SK-N-SH (cell line): ENCODE data around the gene NTHL1. TPM values are rescaled to one million over a fixed set of nuclear protein-coding genes. Genes with fewer than 3 reads are reported as not detected.

Experiments
- CTCF ChIA-PET: fragments of 300-600, 350-600 bp; formaldehyde crosslinking; extraction: SDS; loops from one replicate; lab custom pipeline; 2021; lab: Yijun Ruan, JAX
- POLR2A ChIA-PET: fragments of 350-600 bp; sonication (Branson Sonifier 250); formaldehyde crosslinking; extraction: SDS; loops from one replicate; lab custom pipeline; 2020; ENCODE audit warnings: antibody characterized with exemption, inconsistent platforms; lab: Yijun Ruan, JAX
- DNase-seq: peaks from one replicate; pipeline ENCODE4 v3.0.0; 2012
- H2AFZ ChIP-seq: fragments of 200-600 bp; sonication (generic); 2 replicates; pipeline ENCODE4 v1.8.1; 2016; ENCODE audit warnings: antibody characterized with exemption, mild to moderate bottlenecking, low read depth
- H3F3A ChIP-seq: fragments of 200-600 bp; sonication (generic); replicated peaks from 2 replicates; pipeline ENCODE3; 2016; ENCODE audit warnings: antibody characterized with exemption, mild to moderate bottlenecking; ENCODE audit not compliant: insufficient read depth
- H3K27ac ChIP-seq, 2 experiments: fragments of 200-500 bp in 1 of 2; fragments of 200-600 bp in 1 of 2; sonication (Bioruptor generic) in 1 of 2; sonication (generic), shearing (Covaris generic) in 1 of 2; 2 replicates each; pipeline versions ENCODE4 v1.5.1 to v1.6.1; 2014 to 2016; ENCODE audit warnings: low read depth in 2 of 2, inconsistent platforms in 1 of 2, low read length in 1 of 2, mild to moderate bottlenecking in 1 of 2, mixed read lengths in 1 of 2
- H3K27me3 ChIP-seq: fragments of 200-600 bp; sonication (generic), shearing (Covaris generic); 2 replicates; pipeline ENCODE4 v1.6.1; 2016; ENCODE audit warnings: mixed run types; ENCODE audit not compliant: insufficient read depth
- H3K36me3 ChIP-seq, 2 experiments: fragments of 200-500 bp in 1 of 2; fragments of 200-600 bp in 1 of 2; sonication (Bioruptor generic) in 1 of 2; sonication (generic) in 1 of 2; replicated peaks in 1 of 2; 2 replicates each; pipeline versions ENCODE3 to v1.5.1; 2014 to 2016; ENCODE audit warnings: low read length in 1 of 2, mild to moderate bottlenecking in 1 of 2; ENCODE audit not compliant: insufficient read depth in 2 of 2, control insufficient read depth in 1 of 2
- H3K4me1 ChIP-seq, 2 experiments: fragments of 200-500 bp in 1 of 2; fragments of 200-600 bp in 1 of 2; sonication (Bioruptor generic) in 1 of 2; sonication (generic), shearing (Covaris generic) in 1 of 2; 2 replicates each; pipeline versions ENCODE4 v1.5.1 to v1.6.1; 2014 to 2016; ENCODE audit warnings: low read depth in 1 of 2, low read length in 1 of 2, mixed run types in 1 of 2; ENCODE audit not compliant: insufficient read depth in 2 of 2, control insufficient read depth in 1 of 2
- H3K4me2 ChIP-seq: fragments of 200-600 bp; sonication (generic), shearing (Covaris generic); 2 replicates; pipeline ENCODE4 v1.6.1; 2017; ENCODE audit warnings: mixed run types
- H3K4me3 ChIP-seq, 2 experiments: fragments of 200-500 bp in 1 of 2; fragments of 200-600 bp in 1 of 2; sonication (Bioruptor generic) in 1 of 2; sonication (generic), shearing (Covaris generic) in 1 of 2; 2 replicates each; pipeline versions ENCODE4 v1.5.1 to v1.8.1; 2014 to 2016; ENCODE audit warnings: low read depth in 2 of 2, inconsistent platforms in 1 of 2, low read length in 1 of 2, mild to moderate bottlenecking in 1 of 2, mixed read lengths in 1 of 2, moderate library complexity in 1 of 2
- H3K79me2 ChIP-seq: fragments of 200-600 bp; sonication (generic); 2 replicates; pipeline ENCODE4 v1.8.1; 2017; ENCODE audit warnings: mild to moderate bottlenecking; ENCODE audit not compliant: insufficient read depth
- H3K9ac ChIP-seq: fragments of 200-600 bp; sonication (generic); 2 replicates; pipeline ENCODE4 v1.6.1; 2017; ENCODE audit warnings: mixed run types
- H3K9me2 ChIP-seq: fragments of 200-600 bp; sonication (generic); 2 replicates; pipeline ENCODE4 v1.6.1; 2017; ENCODE audit warnings: mixed run types
- H3K9me3 ChIP-seq: fragments of 200-600 bp; sonication (generic); 2 replicates; pipeline ENCODE4 v1.6.1; 2017; ENCODE audit warnings: mixed run types, mild to moderate bottlenecking, moderate library complexity
- H4K20me1 ChIP-seq: fragments of 200-600 bp; sonication (generic); 2 replicates; pipeline ENCODE4 v1.6.1; 2017; ENCODE audit warnings: mild to moderate bottlenecking, mixed run types; ENCODE audit not compliant: insufficient read depth
- EP300 ChIP-seq, 2 experiments: IDR thresholded peaks; 2 replicates each; pipeline versions ENCODE4 v1.4.0 to v1.6.1; 2012; ENCODE audit warnings: borderline replicate concordance in 1 of 2, low read depth in 1 of 2, low read length in 1 of 2
- FOSL2 ChIP-seq: IDR thresholded peaks from 2 replicates; pipeline ENCODE4 v1.4.0; 2012; ENCODE audit warnings: low read depth, mild to moderate bottlenecking, moderate library complexity, borderline replicate concordance
- FOXJ3 ChIP-seq: sonication (generic); formaldehyde crosslinking; IDR thresholded peaks from 2 replicates; pipeline ENCODE4 v1.5.1; 2020; ENCODE audit warnings: mild to moderate bottlenecking, missing genetic modification reagents
- FOXM1 ChIP-seq: IDR thresholded peaks from 2 replicates; pipeline ENCODE4 v1.4.0; 2012; ENCODE audit warnings: low read depth, mild to moderate bottlenecking
- GABPA ChIP-seq: IDR thresholded peaks from 2 replicates; pipeline ENCODE4 v1.4.0; 2012; ENCODE audit warnings: low read depth, mild to moderate bottlenecking
- JUND ChIP-seq: IDR thresholded peaks from 2 replicates; pipeline ENCODE4 v1.4.0; 2012
- MXI1 ChIP-seq: IDR thresholded peaks from 2 replicates; pipeline ENCODE4 v1.6.1; 2012; ENCODE audit warnings: mild to moderate bottlenecking, low read depth, low read length, improper control_type of control experiment
- NRF1 ChIP-seq: IDR thresholded peaks from 2 replicates; pipeline ENCODE4 v1.6.1; 2012; ENCODE audit warnings: low read depth, mild to moderate bottlenecking, low read length
- RCOR1 ChIP-seq: fragments of 150-350 bp; IDR thresholded peaks from 2 replicates; pipeline ENCODE4 v1.6.1; 2017; ENCODE audit warnings: antibody characterized with exemption, low read length
- RFX5 ChIP-seq: IDR thresholded peaks from 2 replicates; pipeline ENCODE4 v1.6.1; 2012; ENCODE audit warnings: mild to moderate bottlenecking, improper control_type of control experiment, low read length
- RXRA ChIP-seq: IDR thresholded peaks from 2 replicates; pipeline ENCODE4 v1.4.0; 2012; ENCODE audit warnings: low read depth, mild to moderate bottlenecking, borderline replicate concordance
- SMC3 ChIP-seq: IDR thresholded peaks from 2 replicates; pipeline ENCODE4 v1.6.1; 2012; ENCODE audit warnings: low read depth, low read length, improper control_type of control experiment
- TAF1 ChIP-seq: IDR thresholded peaks from 2 replicates; pipeline ENCODE4 v1.6.1; 2012; ENCODE audit warnings: low read depth, mild to moderate bottlenecking, low read length, moderate library complexity, borderline replicate concordance
- WGBS: methylation state at CpG from one replicate; pipeline ENCODE4 v1.1.6; 2017; ENCODE audit warnings: low lambda C conversion rate; 5-methylcytosine and 5-hydroxymethylcytosine counted together
- polyA plus RNA-seq, 3 experiments: library from polyadenylated mRNA; depleted of rRNA; stranded (reverse); fragments of >200 nt; gene quantifications; 2 replicates each; pipeline ENCODE4 v1.2.3, GENCODE V29; 2012
- TF ChIP-seq, protein P1 (sequence below): IDR thresholded peaks from 2 replicates; pipeline ENCODE4 v1.4.0; 2012; ENCODE audit warnings: low read depth
- TF ChIP-seq, protein P2 (sequence below): IDR thresholded peaks from 2 replicates; pipeline ENCODE4 v1.6.1; 2012; ENCODE audit warnings: mild to moderate bottlenecking, low read depth, low read length, moderate library complexity
- TF ChIP-seq, protein P3 (sequence below): IDR thresholded peaks from 2 replicates; pipeline ENCODE4; 2012
- TF ChIP-seq, protein P4 (sequence below): IDR thresholded peaks from 2 replicates; pipeline ENCODE4 v1.4.0; 2012; ENCODE audit warnings: low read depth, borderline replicate concordance
- TF ChIP-seq, protein P5 (sequence below): IDR thresholded peaks from 2 replicates; pipeline ENCODE4 v1.4.0; 2012; ENCODE audit warnings: low read depth, borderline replicate concordance
- TF ChIP-seq, protein P6 (sequence below): fragments of 150-350 bp; IDR thresholded peaks from 2 replicates; pipeline ENCODE4 v1.6.1; 2016; ENCODE audit warnings: mild to moderate bottlenecking, low read depth, low read length

NTHL1 gene
- polyA plus RNA-seq, 1 of the 3 experiments (the other 2 are of a cell fraction) = 77.3 TPM

DNA sequence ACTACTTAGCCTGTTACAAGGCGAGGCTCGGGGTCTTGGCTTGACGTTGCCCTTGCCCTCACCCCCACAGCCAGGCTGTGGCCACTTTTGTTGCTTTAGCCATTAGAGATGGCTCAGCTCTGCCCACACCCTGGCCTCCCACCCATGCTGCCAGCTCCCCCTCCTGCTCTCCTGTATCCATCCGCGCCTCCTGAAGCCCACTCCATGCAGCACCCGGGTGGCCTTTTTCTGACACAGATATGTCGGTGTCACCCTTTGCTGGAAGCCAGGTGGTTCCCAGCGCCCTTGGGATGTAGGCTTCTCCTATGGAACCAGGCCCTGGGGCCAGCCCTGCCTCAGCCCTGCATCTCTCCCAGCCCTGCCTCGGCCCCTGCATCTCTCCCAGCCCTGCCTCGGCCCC, 9.8 kb upstream of the NTHL1 start:
- TF ChIP-seq FOSL2 = no peak
- TF ChIP-seq, protein P1, sequence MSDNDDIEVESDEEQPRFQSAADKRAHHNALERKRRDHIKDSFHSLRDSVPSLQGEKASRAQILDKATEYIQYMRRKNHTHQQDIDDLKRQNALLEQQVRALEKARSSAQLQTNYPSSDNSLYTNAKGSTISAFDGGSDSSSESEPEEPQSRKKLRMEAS = no peak
- no peak for TF ChIP-seq TAF1
- TF ChIP-seq, protein P2, sequence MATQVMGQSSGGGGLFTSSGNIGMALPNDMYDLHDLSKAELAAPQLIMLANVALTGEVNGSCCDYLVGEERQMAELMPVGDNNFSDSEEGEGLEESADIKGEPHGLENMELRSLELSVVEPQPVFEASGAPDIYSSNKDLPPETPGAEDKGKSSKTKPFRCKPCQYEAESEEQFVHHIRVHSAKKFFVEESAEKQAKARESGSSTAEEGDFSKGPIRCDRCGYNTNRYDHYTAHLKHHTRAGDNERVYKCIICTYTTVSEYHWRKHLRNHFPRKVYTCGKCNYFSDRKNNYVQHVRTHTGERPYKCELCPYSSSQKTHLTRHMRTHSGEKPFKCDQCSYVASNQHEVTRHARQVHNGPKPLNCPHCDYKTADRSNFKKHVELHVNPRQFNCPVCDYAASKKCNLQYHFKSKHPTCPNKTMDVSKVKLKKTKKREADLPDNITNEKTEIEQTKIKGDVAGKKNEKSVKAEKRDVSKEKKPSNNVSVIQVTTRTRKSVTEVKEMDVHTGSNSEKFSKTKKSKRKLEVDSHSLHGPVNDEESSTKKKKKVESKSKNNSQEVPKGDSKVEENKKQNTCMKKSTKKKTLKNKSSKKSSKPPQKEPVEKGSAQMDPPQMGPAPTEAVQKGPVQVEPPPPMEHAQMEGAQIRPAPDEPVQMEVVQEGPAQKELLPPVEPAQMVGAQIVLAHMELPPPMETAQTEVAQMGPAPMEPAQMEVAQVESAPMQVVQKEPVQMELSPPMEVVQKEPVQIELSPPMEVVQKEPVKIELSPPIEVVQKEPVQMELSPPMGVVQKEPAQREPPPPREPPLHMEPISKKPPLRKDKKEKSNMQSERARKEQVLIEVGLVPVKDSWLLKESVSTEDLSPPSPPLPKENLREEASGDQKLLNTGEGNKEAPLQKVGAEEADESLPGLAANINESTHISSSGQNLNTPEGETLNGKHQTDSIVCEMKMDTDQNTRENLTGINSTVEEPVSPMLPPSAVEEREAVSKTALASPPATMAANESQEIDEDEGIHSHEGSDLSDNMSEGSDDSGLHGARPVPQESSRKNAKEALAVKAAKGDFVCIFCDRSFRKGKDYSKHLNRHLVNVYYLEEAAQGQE = no peak
- TF ChIP-seq JUND = no peak
- no peak for TF ChIP-seq EP300 (IDR thresholded peaks at IDR 0.05; ENCODE audit: borderline replicate concordance in 1 of 2, low read depth in 1 of 2, low read length in 1 of 2)
- no peak for TF ChIP-seq MXI1
- no peak for TF ChIP-seq RXRA
- no peak for TF ChIP-seq NRF1
- TF ChIP-seq FOXJ3 (CRISPR knock-in tag) = no peak
- TF ChIP-seq, protein P3, sequence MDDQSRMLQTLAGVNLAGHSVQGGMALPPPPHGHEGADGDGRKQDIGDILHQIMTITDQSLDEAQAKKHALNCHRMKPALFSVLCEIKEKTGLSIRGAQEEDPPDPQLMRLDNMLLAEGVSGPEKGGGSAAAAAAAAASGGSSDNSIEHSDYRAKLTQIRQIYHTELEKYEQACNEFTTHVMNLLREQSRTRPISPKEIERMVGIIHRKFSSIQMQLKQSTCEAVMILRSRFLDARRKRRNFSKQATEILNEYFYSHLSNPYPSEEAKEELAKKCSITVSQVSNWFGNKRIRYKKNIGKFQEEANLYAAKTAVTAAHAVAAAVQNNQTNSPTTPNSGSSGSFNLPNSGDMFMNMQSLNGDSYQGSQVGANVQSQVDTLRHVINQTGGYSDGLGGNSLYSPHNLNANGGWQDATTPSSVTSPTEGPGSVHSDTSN = no peak
- no peak for TF ChIP-seq FOXM1
- TF ChIP-seq, protein P4, sequence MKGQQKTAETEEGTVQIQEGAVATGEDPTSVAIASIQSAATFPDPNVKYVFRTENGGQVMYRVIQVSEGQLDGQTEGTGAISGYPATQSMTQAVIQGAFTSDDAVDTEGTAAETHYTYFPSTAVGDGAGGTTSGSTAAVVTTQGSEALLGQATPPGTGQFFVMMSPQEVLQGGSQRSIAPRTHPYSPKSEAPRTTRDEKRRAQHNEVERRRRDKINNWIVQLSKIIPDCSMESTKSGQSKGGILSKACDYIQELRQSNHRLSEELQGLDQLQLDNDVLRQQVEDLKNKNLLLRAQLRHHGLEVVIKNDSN = no peak
- TF ChIP-seq, protein P5, sequence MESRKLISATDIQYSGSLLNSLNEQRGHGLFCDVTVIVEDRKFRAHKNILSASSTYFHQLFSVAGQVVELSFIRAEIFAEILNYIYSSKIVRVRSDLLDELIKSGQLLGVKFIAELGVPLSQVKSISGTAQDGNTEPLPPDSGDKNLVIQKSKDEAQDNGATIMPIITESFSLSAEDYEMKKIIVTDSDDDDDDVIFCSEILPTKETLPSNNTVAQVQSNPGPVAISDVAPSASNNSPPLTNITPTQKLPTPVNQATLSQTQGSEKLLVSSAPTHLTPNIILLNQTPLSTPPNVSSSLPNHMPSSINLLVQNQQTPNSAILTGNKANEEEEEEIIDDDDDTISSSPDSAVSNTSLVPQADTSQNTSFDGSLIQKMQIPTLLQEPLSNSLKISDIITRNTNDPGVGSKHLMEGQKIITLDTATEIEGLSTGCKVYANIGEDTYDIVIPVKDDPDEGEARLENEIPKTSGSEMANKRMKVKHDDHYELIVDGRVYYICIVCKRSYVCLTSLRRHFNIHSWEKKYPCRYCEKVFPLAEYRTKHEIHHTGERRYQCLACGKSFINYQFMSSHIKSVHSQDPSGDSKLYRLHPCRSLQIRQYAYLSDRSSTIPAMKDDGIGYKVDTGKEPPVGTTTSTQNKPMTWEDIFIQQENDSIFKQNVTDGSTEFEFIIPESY = no peak
- TF ChIP-seq, protein P6, sequence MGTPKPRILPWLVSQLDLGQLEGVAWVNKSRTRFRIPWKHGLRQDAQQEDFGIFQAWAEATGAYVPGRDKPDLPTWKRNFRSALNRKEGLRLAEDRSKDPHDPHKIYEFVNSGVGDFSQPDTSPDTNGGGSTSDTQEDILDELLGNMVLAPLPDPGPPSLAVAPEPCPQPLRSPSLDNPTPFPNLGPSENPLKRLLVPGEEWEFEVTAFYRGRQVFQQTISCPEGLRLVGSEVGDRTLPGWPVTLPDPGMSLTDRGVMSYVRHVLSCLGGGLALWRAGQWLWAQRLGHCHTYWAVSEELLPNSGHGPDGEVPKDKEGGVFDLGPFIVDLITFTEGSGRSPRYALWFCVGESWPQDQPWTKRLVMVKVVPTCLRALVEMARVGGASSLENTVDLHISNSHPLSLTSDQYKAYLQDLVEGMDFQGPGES = no peak
- TF ChIP-seq SMC3 = no peak
- TF ChIP-seq RCOR1 = no peak
- TF ChIP-seq GABPA = no peak
- TF ChIP-seq RFX5 = no peak
- POLR2A ChIA-PET = interaction anchor here (1.2 kb wide), 2 partner anchors 11 to 98 kb away, joined by 3 to 5 read pairs; partner anchors contain the start of gene TRAF7

More for the DNA sequence above, 9.8 kb upstream of the NTHL1 start:
- Histone ChIP-seq H2AFZ (no peak overlapping the region), H3F3A (no peaks in the 10 kb centered on the region), H3K36me3 (peaks cover 0 to 69% of the 10 kb centered on the region in 2 experiments), H3K27me3 (no peaks in the 10 kb centered on the region), H3K9me2 (no peaks in the 10 kb centered on the region), H3K9ac (no peak overlapping the region), H4K20me1 (no peaks in the 10 kb centered on the region), H3K4me2 (no peak overlapping the region), H3K79me2 (no peaks in the 10 kb centered on the region; the same call in 1 of the 2 replicates), H3K27ac (no peak overlapping the region), H3K4me3 (no peak overlapping the region), H3K4me1 (no peaks in the 10 kb centered on the region), H3K9me3 (no peaks in the 10 kb centered on the region)
- CTCF ChIA-PET = interaction anchor here (0.6 to 2.3 kb wide), 4 partner anchors 35 to 86 kb away, joined by 3 to 8 read pairs (median 5); no protein-coding TSS in a partner anchor
- WGBS = 94% methylated on average over 10 of the region's 10 CpGs
- DNase-seq = no peak
